Colon (tissue), 2 donors: ENCODE results near the gene IDH1.
"Not testable (repeated sequence)": the region's sequence is repeated elsewhere in the genome, so short reads cannot be mapped to it uniquely, and the experiment has no call there.

ENCODE experiments used
- FAIRE-seq: peaks from 2 replicates; lab custom pipeline; 2012; peaks lifted over from hg19 to GRCh38; lab: Jason Lieb, UNC
- donor health status: control.
- donor health status: control.

Gene IDH1

GRCh38 chr2:208254871-208255556 is at the start of gene IDH1:
Gene IDH1 (minus strand): TSS chr2:208255071. CDS start chr2:208251551, 3,520 bp downstream.
- FAIRE-seq = no peak

GRCh38 chr2:208304157-208304556 is 49.3 kb upstream of the IDH1 start:
- no peak for FAIRE-seq

- FAIRE-seq = no peak
Measured at GRCh38 chr2:208300847-208301618, 46.2 kb upstream of the IDH1 start.

GRCh38 chr2:208297961-208298360 is 43.1 kb upstream of the IDH1 start:
- FAIRE-seq = no peak

GRCh38 chr2:208296610-208297009 is 41.7 kb upstream of the IDH1 start:
- no peak for FAIRE-seq

GRCh38 chr2:208295834-208296233 is 41.0 kb upstream of the IDH1 start:
- FAIRE-seq = no peak

GRCh38 chr2:208294482-208295024 is 39.7 kb upstream of the IDH1 start:
- no peak for FAIRE-seq

- FAIRE-seq = no peak
Measured at GRCh38 chr2:208285853-208286252, 31.0 kb upstream of the IDH1 start.

- no peak for FAIRE-seq
Measured at GRCh38 chr2:208280933-208281332, 26.1 kb upstream of the IDH1 start.

GRCh38 chr2:208280234-208280633 is 25.4 kb upstream of the IDH1 start:
- no peak for FAIRE-seq

GRCh38 chr2:208279236-208279635 is 24.4 kb upstream of the IDH1 start:
- FAIRE-seq = no peak

GRCh38 chr2:208278549-208278948 is 23.7 kb upstream of the IDH1 start:
- FAIRE-seq = no peak

- FAIRE-seq = no peak
Measured at GRCh38 chr2:208274748-208275147, 19.9 kb upstream of the IDH1 start.

GRCh38 chr2:208269091-208269490 is 14.2 kb upstream of the IDH1 start:
- FAIRE-seq = no peak

GRCh38 chr2:208268156-208268952 is 13.5 kb upstream of the IDH1 start:
- FAIRE-seq = no peak

- FAIRE-seq = not testable (repeated sequence)
Measured at GRCh38 chr2:208267526-208267925, 12.7 kb upstream of the IDH1 start.

GRCh38 chr2:208266936-208267335 is 12.1 kb upstream of the IDH1 start:
- no peak for FAIRE-seq

- no peak for FAIRE-seq
Measured at GRCh38 chr2:208266553-208266893, 11.7 kb upstream of the IDH1 start.

GRCh38 chr2:208265801-208266552 is 11.1 kb upstream of the IDH1 start, which contains the start of gene PIKFYVE:
Gene PIKFYVE (plus strand): TSS chr2:208266255. CDS start chr2:208271520, 5,265 bp downstream.
- peak; percentile 18 for FAIRE-seq

GRCh38 chr2:208265371-208265800 is 10.5 kb upstream of the IDH1 start:
- FAIRE-seq = no peak
